HG02973 (cell line): ENCODE measurements around the gene MS4A6A.
"Not testable (repeated sequence)": the region's sequence is repeated elsewhere in the genome, so short reads cannot be mapped to it uniquely, and the experiment has no call there.

Source experiments
- ATAC-seq: cut with Tn5 transposase; IDR thresholded peaks from one replicate; pipeline ENCODE4 v1.9.1; 2021; ENCODE audit warnings: moderate library complexity; ENCODE audit not compliant: unreplicated experiment

Gene MS4A6A

GRCh38 chr11:60184824-60185511 lies 2.1 kb upstream of the MS4A6A start:
- ATAC-seq: no peak

GRCh38 chr11:60183591-60184205 lies 815 bp upstream of the MS4A6A start:
- ATAC-seq: no peak

GRCh38 chr11:60175860-60176275 lies 7.0 kb downstream of the MS4A6A start:
- ATAC-seq: no peak

GRCh38 chr11:60172011-60172410 lies 10.9 kb downstream of the MS4A6A start:
- ATAC-seq: no peak

- no peak for ATAC-seq
Measured at GRCh38 chr11:60170566-60170965, 12.3 kb downstream of the MS4A6A start.

- no peak for ATAC-seq
Measured at GRCh38 chr11:60169264-60169915, 13.5 kb downstream of the MS4A6A start.

- ATAC-seq: no peak
Measured at GRCh38 chr11:60168306-60168705, 14.6 kb downstream of the MS4A6A start.

GRCh38 chr11:60165951-60166350 lies 16.9 kb downstream of the MS4A6A start:
- ATAC-seq: no peak

GRCh38 chr11:60165538-60165937 lies 17.3 kb downstream of the MS4A6A start:
- no peak for ATAC-seq

- ATAC-seq: no peak
Measured at GRCh38 chr11:60164550-60165075, 18.3 kb downstream of the MS4A6A start.

GRCh38 chr11:60161766-60162165 lies 21.1 kb downstream of the MS4A6A start:
- no peak for ATAC-seq

GRCh38 chr11:60161107-60161506 lies 21.8 kb downstream of the MS4A6A start:
- ATAC-seq: no peak

GRCh38 chr11:60159868-60160267 lies 23.0 kb downstream of the MS4A6A start:
- no peak for ATAC-seq

GRCh38 chr11:60159284-60159683 lies 23.6 kb downstream of the MS4A6A start:
- ATAC-seq: no peak

GRCh38 chr11:60158636-60159035 lies 24.2 kb downstream of the MS4A6A start:
- no peak for ATAC-seq

- no peak for ATAC-seq
Measured at GRCh38 chr11:60155931-60156330, 27.0 kb downstream of the MS4A6A start.

- ATAC-seq: not testable (repeated sequence)
Measured at GRCh38 chr11:60152727-60153126, 30.2 kb downstream of the MS4A6A start.

- no peak for ATAC-seq
Measured at GRCh38 chr11:60150279-60150678, 32.6 kb downstream of the MS4A6A start.

GRCh38 chr11:60145677-60146076 lies 37.2 kb downstream of the MS4A6A start:
- ATAC-seq: no peak

GRCh38 chr11:60143768-60144167 lies 39.1 kb downstream of the MS4A6A start:
- ATAC-seq: no peak

- ATAC-seq: no peak
Measured at GRCh38 chr11:60133917-60134316, 49.0 kb downstream of the MS4A6A start.

GRCh38 chr11:60131912-60132311 lies 51.0 kb downstream of the MS4A6A start:
- no peak for ATAC-seq
